Stimulated activated effector memory CD8-positive, alpha-beta T cell treated with anti-CD3 and anti-CD28 coated beads, Interleukin-12 subunit alpha, Interleukin-12 subunit beta, amount 100 ng/mL, for 72 hours (primary cell): ENCODE data around the gene THSD4.

Source experiments
- ATAC-seq: fragments of 150-1000 bp; cut with Tn5 transposase; 2 replicates; pipeline ENCODE4 v1.10.0; 2021
- DNase-seq, 2 donors: peaks; one replicate each; pipeline ENCODE4 v3.0.0; 2021 to 2022; ENCODE audit warnings: low spot score in 2 of 2
- H3K27ac Mint-ChIP-seq: one replicate; pipeline ENCODE4 v1.8.0; 2022; ENCODE audit warnings: mild to moderate bottlenecking, mixed read lengths
- H3K36me3 Mint-ChIP-seq: one replicate; pipeline ENCODE4 v1.8.0; 2022; ENCODE audit warnings: mild to moderate bottlenecking, mixed read lengths
- H3K4me1 Mint-ChIP-seq: one replicate; pipeline ENCODE4 v1.8.0; 2022; ENCODE audit warnings: mixed read lengths
- H3K4me3 Mint-ChIP-seq: one replicate; pipeline ENCODE4 v1.8.0; 2022; ENCODE audit warnings: mild to moderate bottlenecking, mixed read lengths
- H3K9me3 Mint-ChIP-seq: one replicate; pipeline ENCODE4 v1.8.0; 2022; ENCODE audit warnings: mixed read lengths

Gene THSD4

DNA sequence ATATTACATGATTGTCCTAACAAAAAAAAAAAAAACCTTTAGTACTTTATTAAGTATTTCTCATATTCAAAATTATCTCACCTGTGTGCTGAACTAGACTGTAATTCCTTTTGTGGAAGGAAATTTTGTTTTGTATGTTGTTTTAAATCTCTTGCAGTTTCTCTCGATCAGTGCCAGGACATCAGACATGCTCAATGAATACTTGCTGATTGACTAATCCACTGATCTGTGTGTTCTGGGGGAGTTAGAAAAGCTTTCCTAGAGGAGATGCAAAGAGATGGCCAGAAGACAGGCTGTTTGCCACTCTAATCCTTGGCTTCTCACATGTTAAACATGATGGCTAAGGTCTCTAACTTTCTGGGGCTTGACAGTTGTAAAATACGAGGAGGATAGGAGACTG is 461.8 kb downstream of the THSD4 start:
- DNase-seq: no peak
- Mint-ChIP-seq H3K4me3 (no peak overlapping the region), H3K4me1 (no peaks in the 10 kb centered on the region), H3K27ac (no peak overlapping the region), H3K9me3 (no peaks in the 10 kb centered on the region), H3K36me3 (no peaks in the 10 kb centered on the region)
- ATAC-seq: no peak

GRCh38 chr15:71581398-71581930 is 466.2 kb downstream of the THSD4 start:
- Mint-ChIP-seq H3K9me3 (peaks cover 9% of the 10 kb centered on the region), H3K4me1 (no peaks in the 10 kb centered on the region), H3K36me3 (no peaks in the 10 kb centered on the region), H3K27ac (no peak overlapping the region), H3K4me3 (no peak overlapping the region)
- DNase-seq (no peak), ATAC-seq (no peak)

GRCh38 chr15:71585159-71585558 is 469.9 kb downstream of the THSD4 start:
- Mint-ChIP-seq H3K4me3 (no peak overlapping the region), H3K9me3 (peaks cover 9% of the 10 kb centered on the region), H3K4me1 (no peaks in the 10 kb centered on the region), H3K27ac (no peak overlapping the region), H3K36me3 (no peaks in the 10 kb centered on the region)
- ATAC-seq: no peak
- DNase-seq: no peak

DNA sequence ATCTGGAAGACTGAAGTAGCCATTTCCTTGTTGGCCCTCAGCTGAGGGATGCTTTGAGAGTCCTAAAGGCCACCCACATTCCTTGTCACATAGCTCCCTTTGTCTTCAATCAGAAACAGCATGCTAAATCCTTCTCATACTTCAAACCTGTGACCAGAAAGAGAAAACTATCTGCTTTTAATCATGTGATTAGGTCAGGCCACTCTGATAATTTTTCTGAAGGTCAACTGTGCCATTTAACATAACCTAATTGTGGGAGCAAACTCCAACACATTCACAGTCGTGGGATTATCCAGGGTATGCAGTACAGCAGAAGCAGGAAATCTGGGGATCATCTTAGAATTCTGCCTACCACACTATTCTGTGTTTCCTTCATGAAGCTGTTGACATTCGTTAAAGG is 471.2 kb downstream of the THSD4 start:
- Mint-ChIP-seq H3K4me3 (no peak overlapping the region), H3K36me3 (no peaks in the 10 kb centered on the region), H3K9me3 (peaks cover 9% of the 10 kb centered on the region), H3K4me1 (no peaks in the 10 kb centered on the region), H3K27ac (no peak overlapping the region)
- ATAC-seq (no peak), DNase-seq (no peak)

GRCh38 chr15:71588746-71589145 is 473.5 kb downstream of the THSD4 start:
- no peak overlapping the region for H3K4me3 Mint-ChIP-seq
- H3K4me1 Mint-ChIP-seq: no peaks in the 10 kb centered on the region
- peaks cover 9% of the 10 kb centered on the region for H3K9me3 Mint-ChIP-seq
- H3K36me3 Mint-ChIP-seq: no peaks in the 10 kb centered on the region
- ATAC-seq: no peak
- H3K27ac Mint-ChIP-seq: no peak overlapping the region
- no peak for DNase-seq

DNA sequence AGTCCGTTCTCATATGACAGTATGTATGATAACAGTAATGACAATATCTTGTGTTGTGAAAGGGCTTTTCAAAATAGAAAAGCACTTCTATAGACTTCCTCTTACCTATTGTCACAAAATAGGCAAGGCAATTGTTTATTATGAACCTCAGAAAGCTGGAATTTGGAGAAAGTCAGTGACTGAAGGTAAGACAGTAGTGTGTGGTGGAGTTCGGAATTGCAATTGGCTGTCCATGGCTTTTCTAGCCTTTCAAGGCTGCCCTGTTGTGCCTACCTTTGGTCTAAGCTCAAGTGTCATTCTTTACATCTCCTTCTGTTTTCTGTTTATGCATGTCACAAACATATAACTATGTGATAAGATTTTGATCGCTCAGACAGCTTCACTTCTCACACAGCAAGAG is 475.8 kb downstream of the THSD4 start:
- H3K4me1 Mint-ChIP-seq: no peaks in the 10 kb centered on the region
- H3K4me3 Mint-ChIP-seq: no peak overlapping the region
- no peaks in the 10 kb centered on the region for H3K36me3 Mint-ChIP-seq
- no peak overlapping the region for H3K27ac Mint-ChIP-seq
- ATAC-seq: no peak
- DNase-seq: no peak
- no peaks in the 10 kb centered on the region for H3K9me3 Mint-ChIP-seq

DNA sequence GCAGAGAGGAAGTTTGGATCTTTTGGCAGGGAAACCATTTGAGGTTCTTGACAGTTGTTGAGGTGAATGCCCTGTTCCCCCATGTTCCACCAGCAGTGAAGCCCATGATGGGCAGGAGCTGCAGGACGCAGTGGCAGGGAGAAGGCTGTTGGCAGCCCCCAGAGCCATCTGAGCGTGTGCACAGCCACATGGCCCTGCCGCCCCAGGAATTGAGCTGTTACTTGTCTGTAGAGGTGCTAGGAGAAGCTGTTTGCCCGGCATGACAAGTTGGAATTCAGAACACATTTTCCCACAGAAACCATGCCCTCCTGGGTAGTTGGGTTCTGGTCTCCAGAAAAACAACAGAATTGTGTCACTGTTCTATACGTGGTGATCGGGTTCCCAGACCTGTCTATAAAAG is 476.9 kb downstream of the THSD4 start:
- ATAC-seq: no peak
- no peaks in the 10 kb centered on the region for H3K9me3 Mint-ChIP-seq
- H3K36me3 Mint-ChIP-seq: no peaks in the 10 kb centered on the region
- H3K4me1 Mint-ChIP-seq: no peaks in the 10 kb centered on the region
- no peak overlapping the region for H3K27ac Mint-ChIP-seq
- no peak overlapping the region for H3K4me3 Mint-ChIP-seq
- DNase-seq: no peak

GRCh38 chr15:71595846-71596553 is 480.7 kb downstream of the THSD4 start:
- Mint-ChIP-seq H3K36me3 (no peaks in the 10 kb centered on the region), H3K4me1 (no peaks in the 10 kb centered on the region), H3K27ac (no peak overlapping the region), H3K4me3 (no peak overlapping the region), H3K9me3 (no peaks in the 10 kb centered on the region)
- DNase-seq (no peak), ATAC-seq (no peak)

GRCh38 chr15:71596672-71597071 is 481.4 kb downstream of the THSD4 start:
- Mint-ChIP-seq H3K4me1 (no peaks in the 10 kb centered on the region), H3K4me3 (no peak overlapping the region), H3K9me3 (no peaks in the 10 kb centered on the region), H3K36me3 (no peaks in the 10 kb centered on the region), H3K27ac (no peak overlapping the region)
- ATAC-seq: no peak
- no peak for DNase-seq

DNA sequence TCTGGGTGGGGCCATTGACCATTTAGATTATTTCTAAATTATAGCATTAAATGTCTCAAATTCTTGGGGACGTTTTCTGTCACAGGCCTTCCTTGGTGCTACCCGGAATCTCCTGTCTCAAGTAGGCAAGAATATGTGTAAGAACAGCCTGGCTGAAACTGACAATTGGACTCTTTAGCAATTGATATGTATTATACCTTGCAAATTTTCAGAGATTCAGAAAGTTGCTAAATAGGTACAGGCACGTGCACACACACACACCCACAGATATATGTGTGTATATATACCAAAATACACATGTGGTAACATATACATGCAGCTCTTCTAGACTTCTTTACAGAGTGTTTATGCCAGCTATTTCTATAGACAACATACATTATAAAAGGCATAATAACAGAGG is 481.9 kb downstream of the THSD4 start:
- H3K4me1 Mint-ChIP-seq: no peaks in the 10 kb centered on the region
- no peak overlapping the region for H3K4me3 Mint-ChIP-seq
- ATAC-seq (no peak), DNase-seq (no peak)
- no peaks in the 10 kb centered on the region for H3K9me3 Mint-ChIP-seq
- H3K36me3 Mint-ChIP-seq: no peaks in the 10 kb centered on the region
- H3K27ac Mint-ChIP-seq: no peak overlapping the region

DNA sequence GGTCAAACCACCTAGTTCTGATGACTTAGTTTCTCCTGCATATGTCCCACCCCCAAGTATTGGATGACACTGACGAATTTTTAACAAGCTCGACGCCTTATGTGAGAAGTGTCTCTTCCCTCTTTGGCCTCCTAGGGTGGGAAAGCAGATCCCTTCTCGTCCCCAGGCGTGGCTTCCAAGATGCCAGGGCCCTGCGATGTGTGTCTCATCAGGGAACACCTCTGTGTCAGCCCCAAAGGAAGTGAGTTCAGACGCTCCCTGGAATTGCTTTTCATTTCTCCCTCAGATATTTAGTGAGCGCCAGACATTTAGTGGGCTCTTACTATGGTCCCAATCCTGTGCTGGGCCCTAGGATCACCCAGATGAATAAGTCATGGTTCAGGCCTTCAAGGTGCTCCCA is 482.4 kb downstream of the THSD4 start:
- H3K27ac Mint-ChIP-seq: no peak overlapping the region
- no peak overlapping the region for H3K4me3 Mint-ChIP-seq
- H3K9me3 Mint-ChIP-seq: no peaks in the 10 kb centered on the region
- no peak for ATAC-seq
- no peak for DNase-seq
- no peaks in the 10 kb centered on the region for H3K36me3 Mint-ChIP-seq
- no peaks in the 10 kb centered on the region for H3K4me1 Mint-ChIP-seq

DNA sequence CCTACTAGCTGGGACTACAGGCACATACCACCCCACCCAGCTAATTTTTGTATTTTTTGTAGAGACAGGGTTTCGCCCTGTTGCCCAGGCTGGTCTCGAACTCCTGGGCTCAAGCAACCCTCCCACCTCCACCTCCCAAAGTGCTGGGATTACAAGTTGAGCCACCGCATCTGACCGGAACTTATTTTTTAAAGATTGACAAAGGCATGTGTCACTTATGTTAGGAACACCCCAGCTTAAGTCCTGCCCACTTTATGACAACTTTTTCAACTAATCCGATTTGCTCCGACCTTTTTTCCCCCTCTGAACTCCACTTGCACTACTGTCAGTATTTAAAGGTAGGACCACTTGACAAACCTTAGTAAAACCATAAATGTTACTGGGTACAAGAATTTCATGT is 483.5 kb downstream of the THSD4 start:
- no peaks in the 10 kb centered on the region for H3K9me3 Mint-ChIP-seq
- H3K36me3 Mint-ChIP-seq: no peaks in the 10 kb centered on the region
- no peak overlapping the region for H3K4me3 Mint-ChIP-seq
- ATAC-seq (no peak), DNase-seq (no peak)
- no peak overlapping the region for H3K27ac Mint-ChIP-seq
- no peaks in the 10 kb centered on the region for H3K4me1 Mint-ChIP-seq

GRCh38 chr15:71599418-71600151 is 484.3 kb downstream of the THSD4 start:
- no peak overlapping the region for H3K4me3 Mint-ChIP-seq
- no peak for ATAC-seq
- no peak overlapping the region for H3K27ac Mint-ChIP-seq
- H3K4me1 Mint-ChIP-seq: no peaks in the 10 kb centered on the region
- no peak for DNase-seq
- peaks cover under 1% of the 10 kb centered on the region for H3K9me3 Mint-ChIP-seq
- H3K36me3 Mint-ChIP-seq: no peaks in the 10 kb centered on the region

DNA sequence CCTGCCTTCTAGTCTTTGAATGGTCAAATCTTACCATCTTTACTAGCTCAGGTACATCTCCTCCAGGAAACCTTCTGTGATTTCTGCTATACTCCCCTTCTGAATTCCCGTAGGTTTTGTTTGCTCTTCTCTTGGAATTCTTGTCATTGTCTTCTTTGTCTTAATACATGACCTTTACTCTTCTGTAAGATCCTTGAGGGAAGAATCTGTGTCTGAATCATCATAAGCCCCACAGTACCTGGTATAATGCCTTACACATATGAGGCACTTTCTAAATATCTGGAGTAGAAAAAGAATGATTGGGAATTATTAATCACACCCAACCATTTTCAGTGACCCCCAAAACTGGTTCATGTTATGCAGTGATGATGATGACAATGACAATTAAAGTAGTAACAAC is 485.0 kb downstream of the THSD4 start:
- DNase-seq (no peak), ATAC-seq (no peak)
- H3K4me1 Mint-ChIP-seq: no peaks in the 10 kb centered on the region
- peaks cover 4% of the 10 kb centered on the region for H3K9me3 Mint-ChIP-seq
- H3K36me3 Mint-ChIP-seq: no peaks in the 10 kb centered on the region
- no peak overlapping the region for H3K4me3 Mint-ChIP-seq
- H3K27ac Mint-ChIP-seq: no peak overlapping the region

GRCh38 chr15:71601038-71601834 is 486.0 kb downstream of the THSD4 start:
- Mint-ChIP-seq H3K9me3 (peaks cover 9% of the 10 kb centered on the region), H3K4me1 (no peaks in the 10 kb centered on the region), H3K27ac (no peak overlapping the region), H3K36me3 (no peaks in the 10 kb centered on the region), H3K4me3 (no peak overlapping the region)
- DNase-seq: no peak
- no peak for ATAC-seq
